Measurements from ENCODE around the gene TSC22D3.
"Not testable (repeated sequence)": the region's sequence is repeated elsewhere in the genome, so short reads cannot be mapped to it uniquely, and the experiment has no call there.

Gene TSC22D3

GRCh38 chrX:107712231-107713202, 63.1 kb downstream of the TSC22D3 start:
- no peak for DNase-seq (ENCODE audit: low read depth in 2 of 2)

DNA sequence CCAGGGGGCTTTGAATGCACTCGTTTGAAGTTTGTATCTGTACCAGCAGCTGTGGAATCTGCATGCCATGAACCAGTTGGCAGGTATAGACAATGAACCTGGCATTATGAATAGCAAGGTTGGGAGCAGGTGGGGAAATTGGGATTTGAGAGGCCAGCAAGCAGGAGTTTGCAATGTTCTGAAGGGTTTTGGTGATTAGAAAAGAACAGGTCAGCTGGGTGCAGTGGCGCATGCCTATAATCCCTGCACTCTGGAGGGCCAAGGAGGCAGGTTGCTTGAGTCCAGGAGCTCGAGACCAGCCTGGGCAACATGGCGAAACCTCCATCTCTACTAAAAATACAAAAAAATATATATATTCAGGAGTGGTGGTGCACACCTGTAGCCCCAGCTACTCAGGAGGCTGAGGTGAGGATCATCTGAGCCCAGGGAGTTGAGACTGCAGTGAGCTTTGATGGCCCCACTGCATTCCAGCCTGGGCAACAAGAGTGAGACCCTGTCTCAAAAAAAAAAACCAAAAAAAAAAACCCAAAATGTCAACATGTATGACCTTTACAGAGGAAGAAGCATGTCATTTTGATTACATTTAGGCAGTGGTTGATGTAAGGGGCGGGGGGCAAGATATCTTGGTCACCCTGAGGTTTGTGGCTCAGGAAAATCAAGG, 63.9 kb downstream of the TSC22D3 start:
- DNase-seq (ENCODE audit: low read depth in 2 of 2): no peak

DNA sequence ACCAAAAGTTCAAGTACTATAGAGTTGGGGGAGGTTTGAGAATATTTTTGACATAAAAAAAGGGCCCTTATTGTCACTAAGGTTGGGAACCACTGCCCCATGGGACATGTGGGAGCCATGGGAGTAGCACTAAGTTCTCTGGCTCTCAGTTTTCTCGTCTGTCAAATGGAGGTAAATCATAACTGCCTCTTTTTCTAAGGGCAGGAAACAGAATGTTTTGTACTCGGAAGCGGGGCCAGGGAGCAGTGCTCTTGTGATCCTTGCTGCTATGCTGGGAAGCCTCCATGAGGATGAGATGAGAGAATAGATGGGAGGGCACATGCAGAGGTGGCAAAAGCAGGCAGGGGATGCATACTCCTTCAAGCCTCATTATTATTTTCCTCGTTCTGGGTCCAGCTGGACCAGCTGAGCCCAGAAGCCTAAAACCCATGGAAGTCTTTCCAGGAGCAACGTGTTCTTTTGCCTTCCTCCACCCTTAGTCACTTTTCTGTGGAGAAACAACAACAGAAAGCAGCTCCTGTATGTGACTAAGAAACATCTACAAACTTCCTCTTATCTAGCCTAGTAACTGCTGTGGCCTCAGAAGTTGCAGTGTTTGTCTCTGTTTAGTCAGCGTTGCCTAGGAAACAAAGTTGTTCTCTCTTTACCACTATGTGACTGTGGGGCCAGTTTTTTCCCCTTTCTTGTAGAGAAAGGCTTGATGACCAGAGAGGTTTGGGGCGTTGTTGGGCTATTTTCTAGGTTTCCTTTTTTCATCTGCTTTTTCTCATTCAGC, 64.8 kb downstream of the TSC22D3 start:
- peak in 1 of 2 donors; percentile 26 for DNase-seq (ENCODE audit: low read depth in 2 of 2)

DNA sequence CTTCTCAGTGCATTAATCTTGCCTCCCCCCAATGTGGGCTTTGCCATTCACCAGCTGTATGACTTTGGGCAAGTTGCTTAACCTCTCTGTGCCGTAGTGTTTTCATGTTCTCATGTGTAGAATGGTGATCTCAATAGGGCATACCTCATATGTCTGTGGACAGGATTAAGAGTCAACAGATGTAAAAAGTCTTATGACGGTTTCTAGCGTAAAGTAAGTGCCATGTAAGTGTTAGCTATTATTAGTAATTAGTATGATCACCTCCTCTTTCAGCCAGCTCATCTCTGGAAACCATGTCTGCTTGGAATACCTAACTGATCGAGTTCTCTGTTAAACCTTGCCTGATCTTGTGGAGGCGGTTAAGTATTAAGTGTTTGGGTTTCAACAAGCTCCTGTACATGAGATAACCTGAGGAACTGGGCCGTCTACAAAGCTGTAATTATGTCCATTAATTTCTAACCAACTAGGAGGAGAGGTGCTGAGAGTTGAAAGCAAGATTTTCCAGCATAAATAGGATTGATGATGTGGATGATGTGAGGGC, 66.3 kb downstream of the TSC22D3 start:
- no peak for DNase-seq (ENCODE audit: low read depth in 2 of 2)

GRCh38 chrX:107708762-107709161, 66.8 kb downstream of the TSC22D3 start:
- no peak for DNase-seq (ENCODE audit: low read depth in 2 of 2)

DNA sequence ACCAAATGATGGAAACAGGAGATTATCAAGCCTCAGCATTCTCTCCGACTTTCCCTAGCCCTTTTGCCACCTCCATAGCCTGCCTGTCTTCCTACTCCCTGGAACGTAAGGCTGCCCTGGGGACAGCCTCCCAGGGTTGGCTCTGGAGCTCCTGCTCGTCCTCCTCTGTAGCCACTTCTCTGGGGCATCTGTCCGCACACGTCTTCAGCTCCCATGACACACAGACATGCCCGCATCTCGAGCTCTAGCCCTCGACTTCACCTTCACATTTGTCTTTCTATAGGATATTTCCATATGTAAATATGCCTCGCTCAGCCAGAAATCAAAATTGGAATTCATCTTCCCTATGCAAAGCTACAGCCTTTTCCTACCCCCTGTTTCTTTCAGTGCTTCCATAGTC, 67.7 kb downstream of the TSC22D3 start:
- no peak for DNase-seq (ENCODE audit: low read depth in 2 of 2)

GRCh38 chrX:107706309-107706708, 69.3 kb downstream of the TSC22D3 start:
- no peak for DNase-seq (ENCODE audit: low read depth in 2 of 2)

DNA sequence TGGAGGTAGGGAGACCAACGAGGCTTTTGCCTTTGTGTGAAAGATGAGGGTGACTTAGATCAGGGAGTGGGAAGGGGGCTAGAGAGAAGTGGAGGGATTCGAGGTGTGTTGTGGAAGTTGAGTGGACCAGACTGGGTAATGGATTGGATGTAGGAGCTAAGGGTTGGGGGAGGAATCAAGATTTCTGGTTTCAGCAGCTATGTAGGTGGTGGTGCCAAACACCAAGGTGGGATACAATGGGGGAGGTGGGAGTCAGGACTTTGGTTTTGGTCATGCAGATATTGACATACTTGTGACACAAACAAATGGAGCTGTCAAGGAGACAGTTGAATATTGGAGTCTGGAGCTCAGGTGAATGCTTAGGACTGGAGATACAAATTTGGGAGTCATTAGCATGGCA, 71.0 kb downstream of the TSC22D3 start:
- DNase-seq (ENCODE audit: low read depth in 2 of 2): no peak

DNA sequence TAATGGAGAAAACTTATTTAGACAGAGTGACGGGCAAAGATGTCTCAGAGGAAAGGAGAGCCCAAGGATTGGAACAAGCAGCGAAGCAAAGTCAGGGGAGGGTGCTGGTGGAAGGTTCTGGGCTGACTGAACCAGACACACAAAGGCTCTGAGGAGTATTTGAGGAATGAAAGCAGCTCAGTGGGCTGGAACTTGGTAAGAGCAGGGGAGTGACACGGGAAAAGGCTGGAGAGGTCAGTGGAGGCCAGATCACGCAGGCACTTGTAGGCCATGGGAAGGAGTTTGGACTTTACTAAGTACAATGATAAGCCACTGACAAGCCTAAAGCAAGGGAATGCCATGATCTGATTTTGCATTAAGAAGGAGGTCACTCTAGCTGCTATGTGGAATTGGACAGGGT, 71.4 kb downstream of the TSC22D3 start:
- DNase-seq (ENCODE audit: low read depth in 2 of 2): no peak

DNA sequence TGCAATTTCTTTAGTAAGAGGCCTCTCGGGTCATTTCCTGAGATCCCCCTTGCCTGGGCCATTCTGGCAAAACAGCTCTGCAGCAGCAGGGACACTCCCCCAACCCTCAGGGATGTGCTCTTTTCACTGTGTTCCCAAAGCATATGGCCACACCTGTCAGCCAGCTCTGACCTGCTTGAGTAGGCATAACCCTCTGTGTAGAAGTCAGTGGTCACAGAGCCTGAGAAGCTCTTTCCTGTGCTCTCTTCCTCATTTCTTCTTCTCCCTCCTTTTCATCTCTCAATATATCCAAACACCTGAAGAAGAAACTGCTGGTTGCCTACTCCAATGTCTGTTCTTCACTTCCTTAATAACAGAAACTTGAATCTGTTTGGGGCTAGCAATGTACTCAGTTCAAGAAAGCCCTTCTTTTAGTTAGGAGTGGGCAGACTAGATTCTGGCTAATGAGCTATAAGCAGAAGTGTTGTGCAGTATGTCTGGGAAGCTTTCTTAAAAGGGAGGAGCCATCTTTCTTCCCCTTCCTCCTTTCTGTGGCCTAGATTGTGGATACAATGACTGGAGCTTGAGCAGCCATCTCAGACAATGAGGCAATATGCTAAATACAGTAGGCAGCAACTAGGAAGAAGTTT, 74.0 kb downstream of the TSC22D3 start:
- no peak for DNase-seq (ENCODE audit: low read depth in 2 of 2)

GRCh38 chrX:107700790-107701189, 74.8 kb downstream of the TSC22D3 start:
- DNase-seq (ENCODE audit: low read depth in 2 of 2): no peak

DNA sequence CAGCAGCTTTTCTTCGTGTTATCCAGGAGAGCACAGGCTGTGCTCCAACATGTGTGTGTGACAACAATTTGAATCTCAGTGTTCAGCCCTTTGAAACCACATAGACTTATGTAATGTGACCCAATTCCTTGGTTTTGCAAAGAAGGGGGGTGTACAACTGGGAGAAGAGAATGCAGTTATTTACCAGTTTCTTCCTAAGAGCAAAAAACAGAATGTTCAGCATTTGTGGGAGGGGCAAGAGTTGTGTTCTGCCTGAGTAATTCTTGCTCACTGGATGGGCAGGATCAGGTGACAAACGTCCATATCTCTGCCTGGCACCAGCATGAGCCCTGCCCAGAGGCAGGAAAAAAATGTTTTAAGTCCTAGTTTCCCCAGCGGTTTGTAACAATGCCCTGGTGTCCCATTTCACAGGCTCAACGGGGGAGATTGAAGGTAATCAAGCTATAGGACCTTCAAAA, 75.2 kb downstream of the TSC22D3 start:
- no peak for DNase-seq (ENCODE audit: low read depth in 2 of 2)

GRCh38 chrX:107699616-107700015, 76.0 kb downstream of the TSC22D3 start:
- no peak for DNase-seq (ENCODE audit: low read depth in 2 of 2)

DNA sequence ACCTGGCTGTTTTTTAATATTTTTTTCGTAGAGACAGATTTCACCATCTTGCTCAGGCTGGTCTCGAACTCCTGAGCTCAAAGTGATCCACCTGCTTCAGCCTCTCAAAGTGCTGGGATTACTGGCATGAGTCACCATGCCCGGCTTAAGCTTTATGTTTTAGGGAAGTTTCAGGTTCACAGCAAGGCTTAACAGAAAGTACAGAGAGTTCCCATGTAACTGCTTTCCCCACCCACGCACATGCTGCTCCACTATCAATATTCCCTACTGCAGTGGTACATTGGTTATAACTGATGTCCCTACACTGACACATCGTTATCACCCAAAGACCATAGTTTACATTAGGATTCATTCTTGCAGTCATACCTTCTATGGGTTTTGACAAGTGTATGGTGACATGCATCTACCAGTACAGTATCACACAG, 84.6 kb downstream of the TSC22D3 start:
- DNase-seq (ENCODE audit: low read depth in 2 of 2): no peak

DNA sequence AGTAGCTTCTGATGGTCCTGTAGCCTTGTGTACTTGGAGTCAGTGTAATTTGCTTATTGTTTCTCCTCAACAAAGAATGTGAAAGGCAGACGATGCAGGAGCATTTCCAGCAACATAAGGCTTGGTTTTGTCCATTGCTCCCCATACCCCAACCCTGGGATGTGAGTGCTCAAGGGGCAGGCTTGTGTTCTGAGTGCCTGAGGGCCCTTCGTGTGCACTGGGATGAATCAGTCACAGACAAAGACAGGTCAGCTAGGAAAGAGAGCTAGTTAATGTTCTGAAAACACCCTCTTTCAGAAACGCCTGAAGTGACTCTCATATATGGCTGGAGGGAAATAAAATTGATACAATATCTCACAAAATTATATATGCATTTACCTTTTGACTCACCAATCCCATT, 88.1 kb downstream of the TSC22D3 start:
- no peak for DNase-seq (ENCODE audit: low read depth in 2 of 2)

DNA sequence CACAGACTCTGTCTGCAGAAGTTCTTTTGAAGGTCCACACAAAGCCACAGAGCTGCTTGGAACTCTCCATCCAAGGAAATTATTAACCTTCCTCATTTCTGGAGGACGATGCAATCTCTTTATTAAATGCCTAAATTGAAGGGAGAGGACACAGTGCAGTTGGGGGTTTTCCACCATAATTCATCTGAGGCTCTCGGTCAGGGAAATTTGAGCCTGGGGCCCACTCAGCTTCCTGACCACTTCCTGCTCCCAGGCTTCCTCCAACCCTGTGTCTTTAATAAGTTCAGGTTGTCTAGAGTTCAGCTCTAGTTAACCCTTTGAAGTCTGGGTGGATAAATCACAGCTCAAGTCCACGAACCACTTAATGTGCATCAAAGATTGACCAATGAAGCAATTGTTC, 88.8 kb downstream of the TSC22D3 start:
- DNase-seq (ENCODE audit: low read depth in 2 of 2): no peak

- no peak for DNase-seq (ENCODE audit: low read depth in 2 of 2)
Observed at GRCh38 chrX:107686026-107686425, 89.6 kb downstream of the TSC22D3 start.

- not testable (repeated sequence) for DNase-seq (ENCODE audit: low read depth in 2 of 2)
Observed at GRCh38 chrX:107685586-107685985, 90.0 kb downstream of the TSC22D3 start.

- no peak for DNase-seq (ENCODE audit: low read depth in 2 of 2)
Observed at GRCh38 chrX:107684956-107685385, 90.6 kb downstream of the TSC22D3 start.

DNA sequence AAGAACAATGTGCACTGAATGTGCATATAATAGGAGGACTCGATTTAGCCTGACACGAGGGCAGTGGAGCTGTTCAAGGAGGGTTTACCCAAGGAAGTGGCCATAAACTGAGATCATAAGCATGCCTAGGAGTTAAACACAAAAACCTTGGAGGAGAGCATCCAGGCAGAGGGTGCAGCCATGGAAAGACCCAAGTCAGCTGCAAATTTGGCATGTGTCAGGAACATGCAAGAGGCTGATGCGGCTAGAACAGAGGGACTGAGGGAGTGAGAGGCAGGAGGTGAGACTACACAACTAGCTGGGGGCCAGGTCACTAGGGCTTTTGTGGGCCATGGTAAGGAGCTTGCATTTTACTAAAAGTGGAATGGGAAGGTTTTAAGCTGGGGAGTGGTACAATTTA, 91.7 kb downstream of the TSC22D3 start:
- no peak for DNase-seq (ENCODE audit: low read depth in 2 of 2)

Measured in stimulated activated CD8-positive, alpha-beta memory T cell treated with anti-CD3 and anti-CD28 coated beads, Interleukin-7, amount 100 ng/mL, for 4 hours (primary cell).